Uterus (tissue), 2 donors: Measurements from ENCODE around the gene APCS.

ENCODE experiments used
- CTCF ChIP-seq, 4 experiments: fragments of 200-600 bp in 2 of 4; fragments of 450-650 bp in 2 of 4; sonication (generic) in 2 of 4; IDR thresholded peaks; one replicate each; pipeline ENCODE4 v1.5.1; 2016 to 2019; ENCODE audit warnings: antibody characterized with exemption in 4 of 4, mild to moderate bottlenecking in 2 of 4, moderate library complexity in 1 of 4
- POLR2A ChIP-seq, 2 donors: fragments of 450-650 bp; IDR thresholded peaks; one replicate each; pipeline ENCODE4 v1.6.1; 2016; ENCODE audit warnings: antibody characterized with exemption in 2 of 2, mild to moderate bottlenecking in 1 of 2, moderate library complexity in 1 of 2

GRCh38 chr1:159591981-159592380 lies 4.4 kb downstream of the APCS start:
- TF ChIP-seq CTCF (IDR thresholded peaks at IDR 0.05) (no peak), POLR2A (IDR thresholded peaks at IDR 0.05) (no peak)
